Measurements from ENCODE around the gene BOD1L2.

- TF ChIP-seq CTCF (IDR thresholded peaks at IDR 0.05) (no peak), POLR2A (IDR thresholded peaks at IDR 0.05) (no peak)
These were observed 15.8 kb upstream of the BOD1L2 start for GRCh38 chr18:57131101-57131500.
